Measurements from ENCODE around the gene MYZAP.

Gene MYZAP

DNA sequence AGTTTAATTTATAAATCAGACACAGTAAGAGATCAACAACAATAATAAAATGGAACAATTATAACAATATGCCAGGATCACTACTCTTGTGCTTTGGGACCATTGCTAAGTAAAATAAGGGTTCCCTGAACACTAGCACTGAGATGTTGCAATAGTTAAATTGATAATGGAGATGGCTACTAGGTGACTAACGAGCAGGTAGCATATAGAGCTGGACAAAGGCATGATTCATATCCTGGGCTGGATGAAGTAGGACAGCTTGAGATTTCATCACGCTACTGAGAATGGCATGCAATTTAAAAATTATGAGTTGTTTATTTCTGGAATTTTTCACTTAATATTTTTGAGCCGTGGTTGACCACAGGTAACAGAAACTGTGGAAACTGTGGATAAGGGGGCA is 20.7 kb upstream of the MYZAP start:
- Histone ChIP-seq H3K27ac (ENCODE audit: low read length) (no peak overlapping the region), H3K4me2 (ENCODE audit: insufficient read depth, low read length) (no peak overlapping the region), H3K36me3 (ENCODE audit: insufficient read depth, low read length) (no peaks in the 10 kb centered on the region), H3K27me3 (ENCODE audit: insufficient read depth, low read length, poor library complexity) (peaks cover 7% of the 10 kb centered on the region), H3K79me2 (ENCODE audit: insufficient read depth, low read length) (no peaks in the 10 kb centered on the region), H2AFZ (ENCODE audit: low read depth, low read length) (no peak overlapping the region), H3K9me3 (ENCODE audit: insufficient read depth, low read length, severe bottlenecking) (no peaks in the 10 kb centered on the region), H3K4me3 (ENCODE audit: low read depth in 1 of 2, low read length in 2 of 2) (no peak overlapping the region), H3K9ac (ENCODE audit: low read depth, low read length) (no peak overlapping the region), H4K20me1 (ENCODE audit: insufficient read depth, low read length) (no peaks in the 10 kb centered on the region), H3K4me1 (ENCODE audit: insufficient read depth, low read length) (no peaks in the 10 kb centered on the region)
- TF ChIP-seq, protein P1, sequence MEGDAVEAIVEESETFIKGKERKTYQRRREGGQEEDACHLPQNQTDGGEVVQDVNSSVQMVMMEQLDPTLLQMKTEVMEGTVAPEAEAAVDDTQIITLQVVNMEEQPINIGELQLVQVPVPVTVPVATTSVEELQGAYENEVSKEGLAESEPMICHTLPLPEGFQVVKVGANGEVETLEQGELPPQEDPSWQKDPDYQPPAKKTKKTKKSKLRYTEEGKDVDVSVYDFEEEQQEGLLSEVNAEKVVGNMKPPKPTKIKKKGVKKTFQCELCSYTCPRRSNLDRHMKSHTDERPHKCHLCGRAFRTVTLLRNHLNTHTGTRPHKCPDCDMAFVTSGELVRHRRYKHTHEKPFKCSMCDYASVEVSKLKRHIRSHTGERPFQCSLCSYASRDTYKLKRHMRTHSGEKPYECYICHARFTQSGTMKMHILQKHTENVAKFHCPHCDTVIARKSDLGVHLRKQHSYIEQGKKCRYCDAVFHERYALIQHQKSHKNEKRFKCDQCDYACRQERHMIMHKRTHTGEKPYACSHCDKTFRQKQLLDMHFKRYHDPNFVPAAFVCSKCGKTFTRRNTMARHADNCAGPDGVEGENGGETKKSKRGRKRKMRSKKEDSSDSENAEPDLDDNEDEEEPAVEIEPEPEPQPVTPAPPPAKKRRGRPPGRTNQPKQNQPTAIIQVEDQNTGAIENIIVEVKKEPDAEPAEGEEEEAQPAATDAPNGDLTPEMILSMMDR (IDR thresholded peaks at IDR 0.05; ENCODE audit: borderline replicate concordance, extremely low read depth, low read length, poor library complexity, severe bottlenecking): no peak
- no peak for TF ChIP-seq EZH2 (IDR thresholded peaks at IDR 0.05; ENCODE audit: borderline replicate concordance, low read depth, low read length, severe bottlenecking)
- ATAC-seq (ENCODE audit: insufficient read depth, low read depth) (no peak), DNase-seq (no peak)

DNA sequence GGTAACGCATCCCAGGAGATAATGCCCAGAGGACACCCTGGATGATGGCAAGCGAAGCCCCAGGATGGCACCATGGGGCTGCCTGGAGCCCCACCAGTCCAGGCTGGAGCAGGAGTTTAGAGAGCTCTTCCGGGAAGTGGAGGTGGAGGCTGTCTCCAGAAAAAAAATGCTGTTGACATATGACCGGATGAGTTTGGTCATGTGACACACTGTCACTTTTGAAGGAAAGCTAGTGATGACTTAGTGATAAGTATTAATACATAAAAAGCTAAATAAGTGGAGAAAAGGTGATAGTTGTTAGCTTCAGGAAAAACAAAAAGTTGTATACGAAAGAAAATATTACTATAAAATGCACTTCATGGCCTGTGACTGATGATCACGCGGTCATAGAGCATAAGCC is 20.0 kb upstream of the MYZAP start:
- TF ChIP-seq, protein P1 (IDR thresholded peaks at IDR 0.05; ENCODE audit: borderline replicate concordance, extremely low read depth, low read length, poor library complexity, severe bottlenecking): no peak
- TF ChIP-seq EZH2 (IDR thresholded peaks at IDR 0.05; ENCODE audit: borderline replicate concordance, low read depth, low read length, severe bottlenecking): no peak
- no peaks in the 10 kb centered on the region for H3K4me1 ChIP-seq (ENCODE audit: insufficient read depth, low read length)
- no peak overlapping the region for H2AFZ ChIP-seq (ENCODE audit: low read depth, low read length)
- H3K27me3 ChIP-seq (ENCODE audit: insufficient read depth, low read length, poor library complexity): peaks cover 7% of the 10 kb centered on the region
- no peaks in the 10 kb centered on the region for H3K36me3 ChIP-seq (ENCODE audit: insufficient read depth, low read length)
- no peak for DNase-seq
- H3K4me3 ChIP-seq (ENCODE audit: low read depth in 1 of 2, low read length in 2 of 2): no peak overlapping the region
- no peak overlapping the region for H3K4me2 ChIP-seq (ENCODE audit: insufficient read depth, low read length)
- H3K9ac ChIP-seq (ENCODE audit: low read depth, low read length): no peak overlapping the region
- H3K27ac ChIP-seq (ENCODE audit: low read length): no peak overlapping the region
- H3K79me2 ChIP-seq (ENCODE audit: insufficient read depth, low read length): no peaks in the 10 kb centered on the region
- no peaks in the 10 kb centered on the region for H3K9me3 ChIP-seq (ENCODE audit: insufficient read depth, low read length, severe bottlenecking)
- no peaks in the 10 kb centered on the region for H4K20me1 ChIP-seq (ENCODE audit: insufficient read depth, low read length)
- no peak for ATAC-seq (ENCODE audit: insufficient read depth, low read depth)

DNA sequence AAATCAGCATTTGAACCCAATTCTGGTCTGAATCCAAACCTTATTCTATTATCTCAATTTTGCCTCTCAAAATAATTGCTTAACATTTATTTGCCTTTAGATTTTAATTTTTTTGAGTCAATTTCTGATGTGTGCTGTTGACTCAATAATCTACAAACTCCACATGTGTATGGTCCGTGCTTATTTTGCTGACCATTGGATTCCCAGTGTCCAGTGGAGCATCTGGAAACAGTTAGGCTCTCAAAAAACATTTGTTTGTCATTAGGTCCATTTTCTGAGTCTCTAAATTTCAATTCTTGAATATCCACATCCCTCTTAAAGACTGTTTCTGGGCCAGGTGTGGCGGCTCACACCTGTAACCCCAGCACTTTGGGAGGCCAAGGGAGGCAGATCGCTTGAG is 19.2 kb upstream of the MYZAP start:
- no peak overlapping the region for H3K9ac ChIP-seq (ENCODE audit: low read depth, low read length)
- no peak overlapping the region for H2AFZ ChIP-seq (ENCODE audit: low read depth, low read length)
- H3K36me3 ChIP-seq (ENCODE audit: insufficient read depth, low read length): no peaks in the 10 kb centered on the region
- ATAC-seq (ENCODE audit: insufficient read depth, low read depth): no peak
- no peak for DNase-seq
- H3K4me3 ChIP-seq (ENCODE audit: low read depth in 1 of 2, low read length in 2 of 2): no peak overlapping the region
- no peaks in the 10 kb centered on the region for H3K4me1 ChIP-seq (ENCODE audit: insufficient read depth, low read length)
- no peaks in the 10 kb centered on the region for H4K20me1 ChIP-seq (ENCODE audit: insufficient read depth, low read length)
- H3K79me2 ChIP-seq (ENCODE audit: insufficient read depth, low read length): no peaks in the 10 kb centered on the region
- peaks cover 7% of the 10 kb centered on the region for H3K27me3 ChIP-seq (ENCODE audit: insufficient read depth, low read length, poor library complexity)
- H3K4me2 ChIP-seq (ENCODE audit: insufficient read depth, low read length): no peak overlapping the region
- no peaks in the 10 kb centered on the region for H3K9me3 ChIP-seq (ENCODE audit: insufficient read depth, low read length, severe bottlenecking)
- TF ChIP-seq, protein P1 (IDR thresholded peaks at IDR 0.05; ENCODE audit: borderline replicate concordance, extremely low read depth, low read length, poor library complexity, severe bottlenecking): no peak
- TF ChIP-seq EZH2 (IDR thresholded peaks at IDR 0.05; ENCODE audit: borderline replicate concordance, low read depth, low read length, severe bottlenecking): no peak
- no peak overlapping the region for H3K27ac ChIP-seq (ENCODE audit: low read length)

DNA sequence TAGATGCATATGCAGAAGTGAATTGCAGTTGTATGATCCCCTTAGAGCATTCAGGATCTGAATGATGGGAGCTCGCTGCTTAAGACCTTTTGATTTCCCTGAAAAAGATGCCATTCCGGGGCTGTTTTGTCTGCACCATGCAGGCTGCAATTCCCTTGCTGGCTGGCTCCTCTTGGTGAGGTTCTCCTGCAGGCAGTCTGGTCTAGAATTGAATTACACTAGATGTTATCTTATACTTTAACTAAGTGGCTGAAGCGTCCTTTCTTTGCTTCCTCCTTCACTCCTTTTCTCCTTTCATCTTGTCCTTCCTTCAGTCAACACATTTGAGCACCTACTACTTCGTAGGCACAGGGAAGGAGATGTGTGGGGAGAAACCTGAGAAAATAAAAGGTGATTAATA is 18.6 kb upstream of the MYZAP start:
- Histone ChIP-seq H3K4me1 (ENCODE audit: insufficient read depth, low read length) (no peaks in the 10 kb centered on the region), H3K4me2 (ENCODE audit: insufficient read depth, low read length) (no peak overlapping the region), H4K20me1 (ENCODE audit: insufficient read depth, low read length) (no peaks in the 10 kb centered on the region), H2AFZ (ENCODE audit: low read depth, low read length) (no peak overlapping the region), H3K9ac (ENCODE audit: low read depth, low read length) (no peak overlapping the region), H3K9me3 (ENCODE audit: insufficient read depth, low read length, severe bottlenecking) (no peaks in the 10 kb centered on the region), H3K79me2 (ENCODE audit: insufficient read depth, low read length) (no peaks in the 10 kb centered on the region), H3K4me3 (ENCODE audit: low read depth in 1 of 2, low read length in 2 of 2) (no peak overlapping the region), H3K27ac (ENCODE audit: low read length) (no peak overlapping the region), H3K36me3 (ENCODE audit: insufficient read depth, low read length) (no peaks in the 10 kb centered on the region), H3K27me3 (ENCODE audit: insufficient read depth, low read length, poor library complexity) (peaks cover 7% of the 10 kb centered on the region)
- DNase-seq (no peak), ATAC-seq (ENCODE audit: insufficient read depth, low read depth) (no peak)
- TF ChIP-seq, protein P1 (IDR thresholded peaks at IDR 0.05; ENCODE audit: borderline replicate concordance, extremely low read depth, low read length, poor library complexity, severe bottlenecking): no peak
